ENCODE results near the gene LIMS2. TPM values are rescaled to one million over a fixed set of nuclear protein-coding genes. Genes with fewer than 3 reads are reported as not detected.

Gene LIMS2
- total RNA-seq, 1 donor from 2014 or later, result 8.2 TPM

GRCh38 chr2:127706215-127706990 is 31.1 kb upstream of the LIMS2 start:
- Mint-ChIP-seq H3K4me1 (ENCODE audit: low read depth) (peaks cover 24% of the 10 kb centered on the region), H3K9me3 (no peaks in the 10 kb centered on the region), H3K27me3 (ENCODE audit: low read depth) (no peaks in the 10 kb centered on the region), H3K27ac (no peak overlapping the region), H3K4me3 (ENCODE audit: low read depth) (no peak overlapping the region), H3K36me3 (ENCODE audit: low read depth) (peaks cover 68% of the 10 kb centered on the region)
- intact Hi-C loops (cut with micrococcal nuclease), result loop anchor here (10.0 kb wide), 1 partner anchor 388 kb away; the partner anchor contains the start of gene UGGT1
- DNase-seq (ENCODE audit: low spot score), result no peak

- Mint-ChIP-seq H3K9me3 (no peaks in the 10 kb centered on the region), H3K36me3 (ENCODE audit: low read depth) (peaks cover 64% of the 10 kb centered on the region), H3K4me1 (ENCODE audit: low read depth) (peaks cover 26% of the 10 kb centered on the region), H3K27ac (no peak overlapping the region), H3K4me3 (ENCODE audit: low read depth) (no peak overlapping the region), H3K27me3 (ENCODE audit: low read depth) (no peaks in the 10 kb centered on the region)
- no peak for DNase-seq (ENCODE audit: low spot score)
- intact Hi-C loops (cut with micrococcal nuclease), result loop anchor here (10.0 kb wide), 1 partner anchor 389 kb away; the partner anchor contains the start of gene UGGT1
These were observed 30.2 kb upstream of the LIMS2 start for GRCh38 chr2:127705391-127706065.

GRCh38 chr2:127704641-127705390 is 29.5 kb upstream of the LIMS2 start:
- no peaks in the 10 kb centered on the region for H3K9me3 Mint-ChIP-seq
- H3K4me1 Mint-ChIP-seq (ENCODE audit: low read depth), result peaks cover 31% of the 10 kb centered on the region
- intact Hi-C loops (cut with micrococcal nuclease), result loop anchor here (5.0 to 10.0 kb wide), 4 partner anchors 37 to 390 kb away; partner anchors contain the start of genes IWS1 and UGGT1
- H3K27ac Mint-ChIP-seq, result no peak overlapping the region
- DNase-seq (ENCODE audit: low spot score), result no peak
- peaks cover 66% of the 10 kb centered on the region for H3K36me3 Mint-ChIP-seq (ENCODE audit: low read depth)
- no peaks in the 10 kb centered on the region for H3K27me3 Mint-ChIP-seq (ENCODE audit: low read depth)
- no peak overlapping the region for H3K4me3 Mint-ChIP-seq (ENCODE audit: low read depth)

- DNase-seq (ENCODE audit: low spot score), result no peak
- H3K4me1 Mint-ChIP-seq (ENCODE audit: low read depth), result peaks cover 31% of the 10 kb centered on the region
- H3K4me3 Mint-ChIP-seq (ENCODE audit: low read depth), result peak overlapping the region; percentile 39
- no peaks in the 10 kb centered on the region for H3K9me3 Mint-ChIP-seq
- H3K27me3 Mint-ChIP-seq (ENCODE audit: low read depth), result no peaks in the 10 kb centered on the region
- no peak overlapping the region for H3K27ac Mint-ChIP-seq
- peaks cover 52% of the 10 kb centered on the region for H3K36me3 Mint-ChIP-seq (ENCODE audit: low read depth)
- intact Hi-C loops (cut with micrococcal nuclease), result loop anchor here (5.0 to 10.0 kb wide), 4 partner anchors 39 to 392 kb away; partner anchors contain the start of genes IWS1 and UGGT1
These were observed 28.0 kb upstream of the LIMS2 start for GRCh38 chr2:127703282-127703681.

- no peaks in the 10 kb centered on the region for H3K27me3 Mint-ChIP-seq (ENCODE audit: low read depth)
- peaks cover 44% of the 10 kb centered on the region for H3K36me3 Mint-ChIP-seq (ENCODE audit: low read depth)
- no peaks in the 10 kb centered on the region for H3K9me3 Mint-ChIP-seq
- intact Hi-C loops (cut with micrococcal nuclease), result loop anchor here (1.0 to 10.0 kb wide), 6 partner anchors 40 to 392 kb away; partner anchors contain the start of genes IWS1, POLR2D, SAP130 and UGGT1
- H3K27ac Mint-ChIP-seq, result peak overlapping the region; percentile 78
- H3K4me1 Mint-ChIP-seq (ENCODE audit: low read depth), result peaks cover 31% of the 10 kb centered on the region
- no peak for DNase-seq (ENCODE audit: low spot score)
- peak overlapping the region; percentile 89 for H3K4me3 Mint-ChIP-seq (ENCODE audit: low read depth)
These were observed 27.2 kb upstream of the LIMS2 start for GRCh38 chr2:127702395-127703009.

- Mint-ChIP-seq H3K4me3 (ENCODE audit: low read depth) (peak overlapping the region; percentile 89), H3K9me3 (no peaks in the 10 kb centered on the region), H3K27me3 (ENCODE audit: low read depth) (no peaks in the 10 kb centered on the region), H3K4me1 (ENCODE audit: low read depth) (peaks cover 31% of the 10 kb centered on the region), H3K27ac (peak overlapping the region; percentile 78), H3K36me3 (ENCODE audit: low read depth) (peaks cover 41% of the 10 kb centered on the region)
- peak; percentile 81 for DNase-seq (ENCODE audit: low spot score)
- intact Hi-C loops (cut with micrococcal nuclease), result loop anchor here (1.0 to 10.0 kb wide), 7 partner anchors 40 to 393 kb away; partner anchors contain the start of genes IWS1, POLR2D, SAP130 and UGGT1
These were observed 26.5 kb upstream of the LIMS2 start for GRCh38 chr2:127701651-127702394.

GRCh38 chr2:127701193-127701650 is 25.9 kb upstream of the LIMS2 start, which contains the start of gene SFT2D3:
TSS of gene SFT2D3 (plus strand) at chr2:127701497. CDS start at chr2:127701529, 32 bp downstream.
- Mint-ChIP-seq H3K4me3 (ENCODE audit: low read depth) (peak within 1 kb of the TSS; percentile 89), H3K36me3 (ENCODE audit: low read depth) (peaks cover 36% of the 10 kb centered on the region), H3K27ac (peak within 1 kb of the TSS; percentile 95), H3K4me1 (ENCODE audit: low read depth) (peaks cover 29% of the 10 kb centered on the region), H3K9me3 (no peaks in the 10 kb centered on the region), H3K27me3 (ENCODE audit: low read depth) (no peaks in the 10 kb centered on the region)
- DNase-seq (ENCODE audit: low spot score), result peak; percentile 93
- intact Hi-C loops (cut with micrococcal nuclease), result loop anchor here (1.0 to 10.0 kb wide), 5 partner anchors 41 to 394 kb away; partner anchors contain the start of genes IWS1, UGGT1 and WDR33

GRCh38 chr2:127700527-127701192 is 25.3 kb upstream of the LIMS2 start:
- H3K27me3 Mint-ChIP-seq (ENCODE audit: low read depth), result no peaks in the 10 kb centered on the region
- peaks cover 29% of the 10 kb centered on the region for H3K4me1 Mint-ChIP-seq (ENCODE audit: low read depth)
- intact Hi-C loops (cut with micrococcal nuclease), result loop anchor here (1.0 to 10.0 kb wide), 5 partner anchors 42 to 394 kb away; partner anchors contain the start of genes IWS1, UGGT1 and WDR33
- H3K27ac Mint-ChIP-seq, result peak overlapping the region; percentile 95
- H3K36me3 Mint-ChIP-seq (ENCODE audit: low read depth), result peaks cover 32% of the 10 kb centered on the region
- H3K4me3 Mint-ChIP-seq (ENCODE audit: low read depth), result peak overlapping the region; percentile 88
- no peak for DNase-seq (ENCODE audit: low spot score)
- no peaks in the 10 kb centered on the region for H3K9me3 Mint-ChIP-seq

GRCh38 chr2:127698553-127699355 is 23.4 kb upstream of the LIMS2 start:
- Mint-ChIP-seq H3K36me3 (ENCODE audit: low read depth) (peaks cover 16% of the 10 kb centered on the region), H3K4me1 (ENCODE audit: low read depth) (peaks cover 16% of the 10 kb centered on the region), H3K9me3 (no peaks in the 10 kb centered on the region), H3K27me3 (ENCODE audit: low read depth) (no peaks in the 10 kb centered on the region), H3K4me3 (ENCODE audit: low read depth) (no peak overlapping the region), H3K27ac (no peak overlapping the region)
- no peak for DNase-seq (ENCODE audit: low spot score)
- intact Hi-C loops (cut with micrococcal nuclease), result no loop called here

GRCh38 chr2:127697482-127698180 is 22.3 kb upstream of the LIMS2 start:
- no peak for DNase-seq (ENCODE audit: low spot score)
- H3K27me3 Mint-ChIP-seq (ENCODE audit: low read depth), result peaks cover 2% of the 10 kb centered on the region
- H3K9me3 Mint-ChIP-seq, result no peaks in the 10 kb centered on the region
- H3K4me1 Mint-ChIP-seq (ENCODE audit: low read depth), result peaks cover 12% of the 10 kb centered on the region
- peaks cover 10% of the 10 kb centered on the region for H3K36me3 Mint-ChIP-seq (ENCODE audit: low read depth)
- H3K27ac Mint-ChIP-seq, result no peak overlapping the region
- intact Hi-C loops (cut with micrococcal nuclease), result no loop called here
- H3K4me3 Mint-ChIP-seq (ENCODE audit: low read depth), result no peak overlapping the region
